T-helper 17 cell (primary cell): ENCODE results near the gene PPP1R12B. TPM values are rescaled to one million over a fixed set of nuclear protein-coding genes. Genes with fewer than 3 reads are reported as not detected.
"Not testable (repeated sequence)": the region's sequence is repeated elsewhere in the genome, so short reads cannot be mapped to it uniquely, and the experiment has no call there.

Experiments used
- ATAC-seq: fragments of 150-1000 bp; cut with Tn5 transposase; 2 replicates; pipeline ENCODE4 v1.10.0; 2021; ENCODE audit warnings: mild to moderate bottlenecking, moderate library complexity
- DNase-seq, 3 donors: peaks; one replicate each; pipeline versions ENCODE4 v3.0.0 to v3.0.0-alpha.2; 2020 to 2021
- H3K9me3 ChIP-seq: one replicate; pipeline ENCODE4 v1.7.0; 2013; ENCODE audit warnings: low read length, mild to moderate bottlenecking; ENCODE audit not compliant: control insufficient read depth, poor library complexity, severe bottlenecking
- H3K27ac Mint-ChIP-seq: one replicate; pipeline ENCODE4 v1.8.0; 2022; ENCODE audit warnings: mild to moderate bottlenecking, moderate library complexity, mixed read lengths
- H3K27me3 Mint-ChIP-seq: one replicate; pipeline ENCODE4 v1.8.0; 2022; ENCODE audit warnings: mixed read lengths
- H3K36me3 Mint-ChIP-seq: one replicate; pipeline ENCODE4 v1.8.0; 2022; ENCODE audit warnings: low read depth, mixed read lengths
- H3K4me1 Mint-ChIP-seq: one replicate; pipeline ENCODE4 v1.8.0; 2022; ENCODE audit warnings: mild to moderate bottlenecking, mixed read lengths
- H3K4me3 Mint-ChIP-seq: one replicate; pipeline ENCODE4 v1.8.0; 2022; ENCODE audit warnings: mild to moderate bottlenecking, moderate library complexity, mixed read lengths
- total RNA-seq, 4 donors: library from RNA in 2 of 4; stranded (reverse) in 2 of 4; gene quantifications; one replicate each; pipeline ENCODE4 v1.2.3 and lab custom pipeline; 2022 to 2026

Gene PPP1R12B
- total RNA-seq, 2 donors from 2014 or later = 28.6 to 30.4 TPM

GRCh38 chr1:202578001-202578504 is 229.6 kb downstream of the PPP1R12B start:
- Mint-ChIP-seq H3K27ac (no peak overlapping the region), H3K4me1 (peaks cover 7% of the 10 kb centered on the region), H3K36me3 (peaks cover 16% of the 10 kb centered on the region), H3K27me3 (no peaks in the 10 kb centered on the region), H3K4me3 (no peak overlapping the region)
- no peaks in the 10 kb centered on the region for H3K9me3 ChIP-seq
- no peak for ATAC-seq
- no peak for DNase-seq

DNA sequence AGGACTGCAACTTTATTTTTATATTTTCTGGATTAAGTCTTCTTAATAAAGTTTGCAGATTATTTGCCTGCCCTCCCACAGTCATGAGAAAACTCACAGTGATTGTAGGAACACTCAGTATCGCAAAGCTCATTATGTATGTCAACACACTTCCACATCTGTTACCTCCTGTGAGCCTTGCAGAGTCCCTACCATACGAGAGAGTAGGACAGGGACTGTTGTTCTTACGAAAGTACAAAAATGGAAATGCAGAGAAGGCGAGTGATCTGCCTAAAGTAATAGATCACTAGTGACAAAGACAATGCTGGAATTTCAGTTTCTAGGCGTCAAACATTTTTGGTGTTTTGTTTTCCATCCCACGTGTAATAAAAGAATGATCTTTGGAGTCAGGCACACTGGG is 230.1 kb downstream of the PPP1R12B start:
- no peak for ATAC-seq
- peaks cover 12% of the 10 kb centered on the region for H3K36me3 Mint-ChIP-seq
- no peaks in the 10 kb centered on the region for H3K27me3 Mint-ChIP-seq
- peaks cover 4% of the 10 kb centered on the region for H3K4me1 Mint-ChIP-seq
- H3K9me3 ChIP-seq = no peaks in the 10 kb centered on the region
- H3K4me3 Mint-ChIP-seq = no peak overlapping the region
- DNase-seq = no peak
- no peak overlapping the region for H3K27ac Mint-ChIP-seq

- Mint-ChIP-seq H3K4me1 (no peaks in the 10 kb centered on the region), H3K4me3 (no peak overlapping the region), H3K36me3 (peaks cover 9% of the 10 kb centered on the region), H3K27ac (no peak overlapping the region), H3K27me3 (no peaks in the 10 kb centered on the region)
- no peak for ATAC-seq
- H3K9me3 ChIP-seq = no peaks in the 10 kb centered on the region
- DNase-seq = no peak
Measured at GRCh38 chr1:202579806-202580205, 231.3 kb downstream of the PPP1R12B start.

- no peak for DNase-seq
- Mint-ChIP-seq H3K27me3 (no peaks in the 10 kb centered on the region), H3K4me3 (no peak overlapping the region), H3K27ac (no peak overlapping the region), H3K36me3 (peaks cover 6% of the 10 kb centered on the region), H3K4me1 (no peaks in the 10 kb centered on the region)
- no peaks in the 10 kb centered on the region for H3K9me3 ChIP-seq
- no peak for ATAC-seq
Measured at GRCh38 chr1:202580619-202581018, 232.1 kb downstream of the PPP1R12B start.

- not testable (repeated sequence) for H3K36me3 Mint-ChIP-seq, H3K4me1 Mint-ChIP-seq, ATAC-seq, DNase-seq, H3K4me3 Mint-ChIP-seq, H3K27ac Mint-ChIP-seq, H3K9me3 ChIP-seq, H3K27me3 Mint-ChIP-seq
Measured at GRCh38 chr1:202582350-202582749, 233.9 kb downstream of the PPP1R12B start.

DNA sequence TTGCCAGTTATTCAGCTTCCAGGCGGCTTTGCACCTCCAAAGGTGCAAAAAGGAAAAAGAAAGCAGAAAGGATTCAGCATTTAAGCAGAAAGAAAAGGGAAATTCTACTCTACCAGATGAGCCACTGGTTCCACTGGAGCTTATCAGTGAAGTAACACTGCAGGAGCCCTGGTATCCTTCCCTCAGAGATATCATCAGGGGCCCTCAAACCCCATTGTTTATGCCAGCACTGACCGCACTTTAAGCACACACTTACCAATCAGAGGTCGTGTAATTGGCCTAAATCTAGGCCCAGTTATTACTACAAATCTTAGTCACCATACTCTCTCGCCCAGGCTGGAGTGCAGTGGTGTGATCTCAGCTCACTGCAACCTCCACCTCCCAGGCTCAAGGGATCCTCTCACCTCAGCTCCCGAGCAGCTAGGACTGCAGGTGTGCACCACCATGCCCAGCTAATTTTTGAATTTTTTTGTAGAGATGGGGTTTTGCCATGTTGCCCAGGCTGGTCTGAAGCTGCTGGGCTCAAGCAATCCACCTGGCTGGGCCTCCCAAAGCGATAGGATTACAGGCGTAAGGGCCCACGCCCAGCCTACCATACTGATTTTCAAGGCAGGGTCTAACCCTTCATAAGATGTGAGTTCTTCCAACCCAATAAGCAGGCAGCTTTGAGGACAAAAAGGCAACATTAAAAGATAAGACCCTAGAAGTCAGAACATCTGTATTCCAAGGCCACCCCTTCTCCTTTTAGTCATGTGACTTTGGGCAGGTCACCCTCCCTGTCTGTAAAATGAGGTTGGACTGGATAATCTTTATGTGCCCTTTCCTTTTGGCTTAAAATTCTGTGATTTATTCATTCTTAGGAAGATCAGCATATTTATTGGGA is 236.4 kb downstream of the PPP1R12B start:
- Mint-ChIP-seq H3K27ac (peak overlapping the region; percentile 16), H3K27me3 (no peaks in the 10 kb centered on the region), H3K36me3 (peaks cover 6% of the 10 kb centered on the region), H3K4me1 (peaks cover 2% of the 10 kb centered on the region), H3K4me3 (no peak overlapping the region)
- ATAC-seq (no peak), DNase-seq (no peak)
- H3K9me3 ChIP-seq = no peaks in the 10 kb centered on the region

DNA sequence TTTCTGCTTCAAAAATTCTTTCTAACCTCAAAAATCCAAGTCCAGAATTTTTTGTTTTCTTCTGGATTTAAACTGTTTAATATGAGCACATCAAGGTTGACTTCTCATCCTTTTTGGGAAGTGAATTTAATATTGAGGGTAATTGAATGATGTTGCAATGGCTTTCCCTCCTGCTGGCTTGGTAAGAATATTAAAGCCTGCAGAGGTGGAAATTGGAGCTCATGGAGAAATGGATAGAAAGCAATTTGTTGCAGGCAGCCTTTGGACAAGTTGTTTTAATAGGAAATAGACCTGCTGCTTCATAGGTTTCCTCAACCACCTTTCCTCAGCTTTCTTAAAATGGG is 237.1 kb downstream of the PPP1R12B start:
- Mint-ChIP-seq H3K27me3 (no peaks in the 10 kb centered on the region), H3K4me1 (peaks cover 6% of the 10 kb centered on the region), H3K36me3 (peaks cover 5% of the 10 kb centered on the region), H3K27ac (peak overlapping the region; percentile 4), H3K4me3 (no peak overlapping the region)
- no peaks in the 10 kb centered on the region for H3K9me3 ChIP-seq
- ATAC-seq (no peak), DNase-seq (no peak)

GRCh38 chr1:202586018-202586821 is 237.7 kb downstream of the PPP1R12B start:
- DNase-seq (no peak), ATAC-seq (no peak)
- peak overlapping the region; percentile 4 for H3K27ac Mint-ChIP-seq

DNA sequence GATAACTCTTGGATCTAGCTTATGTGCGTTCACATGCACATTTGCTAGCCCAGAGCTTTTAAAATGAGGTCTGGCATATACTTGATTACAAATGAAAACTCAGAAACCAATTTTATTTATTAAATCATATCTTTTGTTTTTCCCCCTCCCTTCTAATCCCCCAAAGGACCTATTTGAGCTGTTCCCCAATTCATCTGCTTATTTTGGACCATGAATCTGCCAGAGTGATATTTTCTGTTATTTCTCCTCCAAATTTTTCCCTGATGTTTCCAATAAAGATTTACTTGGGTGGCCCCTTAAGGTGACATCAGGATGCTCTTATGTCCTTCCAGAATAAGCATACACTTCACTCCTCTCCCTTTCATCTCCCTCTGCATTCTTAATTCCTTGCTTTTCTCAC is 238.4 kb downstream of the PPP1R12B start:
- Mint-ChIP-seq H3K27ac (no peak overlapping the region), H3K27me3 (no peaks in the 10 kb centered on the region), H3K4me1 (peaks cover 8% of the 10 kb centered on the region), H3K4me3 (no peak overlapping the region), H3K36me3 (no peaks in the 10 kb centered on the region)
- no peaks in the 10 kb centered on the region for H3K9me3 ChIP-seq
- ATAC-seq (no peak), DNase-seq (no peak)

More at GRCh38 chr1:202586018-202586821, 237.7 kb downstream of the PPP1R12B start:
- Mint-ChIP-seq H3K27me3 (no peaks in the 10 kb centered on the region), H3K4me3 (no peak overlapping the region), H3K36me3 (no peaks in the 10 kb centered on the region), H3K4me1 (peaks cover 8% of the 10 kb centered on the region)
- H3K9me3 ChIP-seq = no peaks in the 10 kb centered on the region

- Mint-ChIP-seq H3K36me3 (no peaks in the 10 kb centered on the region), H3K27ac (peak overlapping the region; percentile 51), H3K4me1 (peaks cover 8% of the 10 kb centered on the region), H3K27me3 (no peaks in the 10 kb centered on the region), H3K4me3 (no peak overlapping the region)
- no peaks in the 10 kb centered on the region for H3K9me3 ChIP-seq
- no peak for ATAC-seq
- no peak for DNase-seq
Measured at GRCh38 chr1:202587859-202588485, 239.5 kb downstream of the PPP1R12B start.

- peaks cover under 1% of the 10 kb centered on the region for H3K36me3 Mint-ChIP-seq
- DNase-seq = no peak
- no peak for ATAC-seq
- H3K9me3 ChIP-seq = no peaks in the 10 kb centered on the region
- H3K27me3 Mint-ChIP-seq = no peaks in the 10 kb centered on the region
- H3K4me1 Mint-ChIP-seq = peaks cover 8% of the 10 kb centered on the region
- H3K4me3 Mint-ChIP-seq = no peak overlapping the region
- peak overlapping the region; percentile 51 for H3K27ac Mint-ChIP-seq
Measured at GRCh38 chr1:202588503-202589189, 240.1 kb downstream of the PPP1R12B start.

DNA sequence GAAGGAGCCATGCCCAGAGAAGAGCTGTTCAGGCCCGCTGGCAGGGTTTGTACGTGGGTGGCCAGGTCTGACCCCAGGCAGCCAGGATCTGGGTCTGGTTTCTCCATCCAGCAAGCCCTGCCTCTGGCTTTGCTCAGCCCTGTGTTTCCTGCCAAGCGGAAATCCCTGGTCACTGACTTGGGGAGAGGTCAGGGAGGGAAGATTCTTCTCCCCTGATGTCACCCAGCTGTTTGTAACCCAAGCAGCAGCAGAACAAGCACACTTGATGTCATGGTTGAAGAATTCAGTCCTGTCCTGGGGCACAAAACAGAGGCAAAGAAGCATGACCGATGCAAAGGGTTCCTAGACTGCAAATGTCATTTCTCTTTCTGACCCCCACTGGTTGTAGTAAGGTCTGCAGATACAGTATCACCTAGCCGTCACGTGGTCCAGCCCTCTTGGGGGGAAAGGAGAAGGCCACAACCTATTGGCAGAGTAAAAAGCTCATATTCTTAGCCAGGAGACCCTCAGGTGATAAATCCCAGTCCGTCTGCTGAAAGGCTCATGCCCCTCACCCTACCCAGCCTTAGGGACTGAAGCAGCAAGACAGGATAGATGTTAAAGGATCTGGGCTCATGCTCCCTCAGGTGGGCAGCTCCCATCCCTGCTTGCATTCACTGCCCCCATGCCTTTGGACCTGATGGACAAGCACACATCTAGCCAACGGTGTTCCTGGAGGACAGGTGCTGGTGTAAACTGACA is 240.9 kb downstream of the PPP1R12B start:
- H3K4me3 Mint-ChIP-seq = no peak overlapping the region
- H3K27me3 Mint-ChIP-seq = no peaks in the 10 kb centered on the region
- DNase-seq (no peak), ATAC-seq (no peak)
- H3K36me3 Mint-ChIP-seq = peaks cover 2% of the 10 kb centered on the region
- no peaks in the 10 kb centered on the region for H3K9me3 ChIP-seq
- no peak overlapping the region for H3K27ac Mint-ChIP-seq
- H3K4me1 Mint-ChIP-seq = peaks cover 8% of the 10 kb centered on the region
